GM21360 (cell line): Measurements from ENCODE around the gene FRMD4A.
"Not testable (repeated sequence)": the region's sequence is repeated elsewhere in the genome, so short reads cannot be mapped to it uniquely, and the experiment has no call there.

Source experiments
- ATAC-seq: cut with Tn5 transposase; IDR thresholded peaks from one replicate; pipeline ENCODE4 v1.9.1; 2021; ENCODE audit warnings: mild to moderate bottlenecking, moderate library complexity; ENCODE audit not compliant: unreplicated experiment

The FRMD4A gene

DNA sequence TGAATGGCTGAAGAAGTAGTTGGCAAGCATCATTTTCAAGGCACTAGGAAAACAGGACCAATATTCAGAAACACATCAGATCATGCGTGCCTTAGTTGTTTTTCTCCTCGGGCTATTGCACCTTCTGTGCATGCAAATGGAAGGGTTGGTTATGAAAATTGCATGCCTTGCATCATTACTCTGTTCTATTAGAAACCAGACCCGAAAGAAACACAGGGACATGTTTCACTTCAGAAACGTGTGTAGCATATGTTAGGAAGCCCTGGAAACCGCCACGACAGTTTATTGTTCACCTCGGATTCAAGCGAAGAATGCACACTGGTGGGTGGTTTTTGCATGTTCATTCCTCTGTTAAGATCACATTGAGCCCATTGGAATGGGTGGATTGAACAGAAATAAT, 214.7 kb downstream of the FRMD4A start:
- ATAC-seq, result no peak

DNA sequence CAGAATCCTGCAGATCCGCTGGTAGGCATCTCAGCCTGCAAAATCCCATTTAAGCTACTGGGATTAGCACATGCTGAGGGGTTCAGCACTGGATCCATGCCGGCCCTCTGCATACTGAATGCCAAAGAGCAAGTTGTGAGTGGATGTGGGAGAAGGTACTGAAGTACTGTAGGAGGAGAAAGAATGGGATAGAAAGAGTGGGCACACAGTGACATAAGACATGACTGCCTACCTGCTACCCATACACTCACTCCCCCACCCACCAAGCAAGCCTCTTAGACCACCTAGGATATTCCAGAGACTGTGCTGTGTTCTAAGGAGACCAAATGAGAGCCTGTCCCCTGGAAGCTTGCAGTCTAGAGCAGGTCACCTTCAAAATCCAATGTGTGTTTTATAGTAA, 215.9 kb downstream of the FRMD4A start:
- no peak for ATAC-seq

- no peak for ATAC-seq
Measured at GRCh38 chr10:14112056-14112455, 218.7 kb downstream of the FRMD4A start.

DNA sequence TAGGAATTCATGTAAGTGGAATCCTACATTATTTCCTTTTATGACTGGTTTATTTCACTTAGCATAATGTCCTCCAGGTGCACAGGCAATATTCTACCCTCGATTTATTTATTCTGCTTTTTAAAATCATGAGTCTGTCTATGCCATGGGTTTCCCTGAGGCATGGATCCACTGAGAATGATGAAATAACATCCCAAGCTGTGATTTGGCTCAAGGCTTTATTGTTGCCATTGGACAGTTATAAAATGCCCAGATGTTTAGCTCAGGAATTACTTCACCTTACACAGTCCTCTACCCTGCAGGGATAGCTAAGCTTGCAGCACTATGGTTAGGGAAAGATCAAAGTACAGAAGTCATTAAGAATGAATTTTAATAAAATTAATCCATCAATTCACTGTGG, 219.5 kb downstream of the FRMD4A start:
- ATAC-seq, result no peak

DNA sequence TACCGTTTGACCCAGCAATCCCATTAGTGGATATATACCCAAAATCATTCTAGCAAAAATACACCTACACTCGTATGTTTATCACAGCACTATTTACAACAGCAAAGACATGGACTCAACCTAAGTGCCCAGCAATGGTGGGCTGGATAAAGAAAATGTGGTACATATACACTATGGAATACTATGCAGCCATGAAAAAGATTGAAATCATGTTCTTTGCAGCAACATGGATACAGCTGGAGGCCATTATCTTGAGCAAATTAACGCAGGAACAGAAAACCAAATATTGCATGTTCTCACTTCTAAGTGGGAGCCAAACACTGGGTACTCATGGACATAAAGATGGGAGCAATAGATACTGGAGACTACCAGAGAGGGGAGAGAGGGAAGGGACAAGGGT, 223.9 kb downstream of the FRMD4A start:
- ATAC-seq, result no peak

GRCh38 chr10:14102056-14102455, 228.7 kb downstream of the FRMD4A start:
- no peak for ATAC-seq

DNA sequence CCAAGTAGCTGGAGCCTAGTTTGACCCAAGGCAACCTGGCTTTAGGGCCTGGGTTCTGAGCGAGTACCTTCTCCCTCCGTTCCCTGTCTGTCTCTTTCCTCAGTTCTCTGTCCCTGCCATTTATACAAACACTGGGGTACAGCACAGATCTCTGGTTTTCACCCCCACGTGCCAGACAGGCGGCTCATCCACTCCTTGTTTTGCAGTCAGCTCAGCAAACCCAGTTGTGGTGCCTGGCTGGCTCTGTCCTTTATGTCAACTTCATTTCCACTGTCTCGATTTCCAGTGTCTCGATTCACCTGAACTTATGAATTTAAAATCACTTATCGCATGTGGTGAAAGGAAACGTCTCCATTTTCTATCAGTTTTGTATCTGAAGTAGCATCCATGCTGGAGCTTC, 230.8 kb downstream of the FRMD4A start:
- ATAC-seq, result no peak

GRCh38 chr10:14093730-14094484, 236.8 kb downstream of the FRMD4A start:
- no peak for ATAC-seq

GRCh38 chr10:14092799-14093198, 237.9 kb downstream of the FRMD4A start:
- ATAC-seq, result no peak

GRCh38 chr10:14089556-14090292, 241.0 kb downstream of the FRMD4A start:
- no peak for ATAC-seq

DNA sequence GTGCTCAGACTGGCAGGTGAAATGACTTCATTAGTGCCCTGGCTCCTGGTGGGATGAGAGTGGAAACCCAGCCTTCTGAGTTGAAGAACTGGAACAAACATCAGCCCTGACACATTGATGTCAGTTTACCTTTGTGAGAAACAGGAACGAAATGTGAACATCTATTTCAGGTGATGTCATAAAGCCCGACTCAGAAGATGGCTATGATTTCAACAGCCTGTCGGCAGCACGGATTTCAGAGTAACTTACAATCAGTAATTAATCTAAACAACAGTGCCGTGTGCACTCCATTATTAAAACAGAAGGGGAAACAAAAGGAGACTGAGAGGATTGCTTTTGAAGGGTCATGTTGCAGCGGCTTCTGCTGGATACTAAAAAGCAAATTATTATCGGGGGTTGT, 243.2 kb downstream of the FRMD4A start:
- ATAC-seq, result no peak

GRCh38 chr10:14086596-14086995, 244.1 kb downstream of the FRMD4A start:
- no peak for ATAC-seq

- no peak for ATAC-seq
Measured at GRCh38 chr10:14084875-14085274, 245.8 kb downstream of the FRMD4A start.

- no peak for ATAC-seq
Measured at GRCh38 chr10:14080795-14081194, 249.9 kb downstream of the FRMD4A start.

DNA sequence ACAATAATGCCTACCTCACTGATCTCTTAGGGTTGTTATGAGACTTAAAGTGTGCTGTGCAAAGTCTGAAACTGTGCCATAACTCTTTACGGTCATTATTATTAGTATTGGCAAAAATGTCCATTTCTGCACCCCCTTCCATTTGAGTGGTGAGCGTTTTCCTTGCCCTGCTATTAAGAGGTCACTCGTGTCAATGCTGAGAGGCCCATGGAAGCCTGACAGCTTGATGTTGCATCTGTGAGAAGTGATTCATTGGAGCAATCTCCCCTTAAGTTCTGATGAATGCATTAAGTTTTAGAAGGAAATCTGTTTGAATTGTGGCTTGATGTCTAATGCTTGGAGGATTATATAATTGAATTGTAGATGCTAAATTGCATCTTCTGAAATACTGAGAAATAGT, 253.3 kb downstream of the FRMD4A start:
- ATAC-seq, result no peak

DNA sequence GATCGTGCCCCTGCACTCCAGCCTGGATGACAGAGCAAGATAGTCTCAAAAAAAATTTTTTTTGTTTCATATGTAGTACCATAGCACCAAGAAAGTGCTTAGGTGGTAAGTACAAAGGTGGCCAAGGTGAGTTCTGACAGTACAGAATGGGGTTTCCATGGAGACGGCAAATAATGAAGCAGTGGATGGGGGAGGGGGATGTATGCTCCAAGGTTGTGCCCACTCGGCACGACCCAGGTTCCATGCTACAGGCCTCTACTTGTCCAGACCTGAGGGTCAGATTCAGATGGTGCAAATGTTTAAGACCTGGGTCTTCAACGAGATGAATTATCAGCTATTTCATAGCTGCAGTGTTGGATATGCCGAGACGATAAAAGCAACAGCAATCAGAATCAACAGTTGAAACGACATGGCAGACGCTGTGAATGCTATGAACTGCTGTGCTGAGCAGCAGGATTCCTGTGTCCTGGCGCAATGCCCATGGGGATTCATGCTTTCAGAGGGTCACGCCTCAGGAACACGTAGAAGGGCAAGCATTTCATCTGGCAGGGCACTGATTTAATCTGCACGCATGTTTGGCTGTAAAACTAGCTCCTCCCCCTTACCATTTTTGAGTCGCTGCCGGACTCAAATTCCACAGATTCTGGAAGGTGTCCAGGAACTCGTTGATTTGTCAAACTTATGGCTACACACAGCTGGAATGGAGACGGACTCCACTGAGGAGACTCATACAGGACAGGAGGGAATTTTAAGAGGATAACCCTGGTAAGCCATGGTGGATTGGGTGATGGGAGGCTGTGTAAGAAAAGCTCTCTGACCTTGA, 256.5 kb downstream of the FRMD4A start:
- ATAC-seq, result no peak

- no peak for ATAC-seq
Measured at GRCh38 chr10:14072541-14072940, 258.2 kb downstream of the FRMD4A start.

DNA sequence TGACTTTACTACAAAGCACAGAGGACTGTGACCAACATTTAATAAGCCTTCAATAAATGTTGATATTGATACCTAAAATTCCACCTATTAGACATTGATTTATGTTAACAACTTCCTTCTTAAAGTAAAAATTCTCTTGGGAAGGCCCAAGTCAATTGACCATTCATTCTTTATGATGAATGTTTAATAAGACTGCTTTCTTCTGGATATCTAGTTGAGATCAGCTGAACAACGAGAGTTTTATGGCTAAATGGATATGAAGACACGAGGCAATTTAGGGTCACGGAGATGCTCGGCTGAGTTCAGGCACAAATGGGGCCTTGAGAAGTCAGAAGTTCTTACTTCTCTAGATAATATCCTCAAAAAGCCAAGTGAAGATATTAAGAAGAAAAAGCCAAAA, 258.8 kb downstream of the FRMD4A start:
- ATAC-seq, result no peak

DNA sequence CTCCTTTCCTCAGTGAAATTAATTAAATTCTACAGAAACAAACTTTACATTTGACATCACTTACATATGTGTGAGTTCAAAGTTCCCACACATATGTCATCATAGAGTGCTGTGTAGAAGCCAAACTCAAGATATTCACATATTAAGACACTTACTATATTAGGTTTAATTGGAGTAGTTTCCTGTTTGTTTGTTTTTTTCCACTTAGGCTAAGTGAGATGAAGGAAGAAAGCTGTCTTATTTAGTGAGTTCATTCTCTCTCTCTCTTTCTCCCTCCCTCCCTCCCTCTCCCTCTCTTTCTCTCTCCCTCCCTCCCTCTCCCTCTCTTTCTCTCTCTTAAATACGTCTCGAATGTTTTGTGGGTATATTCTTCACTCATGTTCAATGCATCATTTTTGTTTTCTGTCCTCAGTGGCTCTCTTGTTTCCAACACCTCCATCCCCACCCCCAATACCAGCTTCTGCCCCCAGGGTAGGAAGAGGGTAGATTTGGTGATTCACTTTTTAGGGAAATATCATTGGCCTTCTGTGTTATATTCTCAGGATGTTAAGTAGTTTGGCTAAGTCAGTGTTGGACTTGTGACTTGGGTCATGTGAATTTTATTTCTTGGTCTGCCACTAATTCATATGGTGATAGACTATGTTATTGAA, 262.0 kb downstream of the FRMD4A start:
- ATAC-seq, result no peak

DNA sequence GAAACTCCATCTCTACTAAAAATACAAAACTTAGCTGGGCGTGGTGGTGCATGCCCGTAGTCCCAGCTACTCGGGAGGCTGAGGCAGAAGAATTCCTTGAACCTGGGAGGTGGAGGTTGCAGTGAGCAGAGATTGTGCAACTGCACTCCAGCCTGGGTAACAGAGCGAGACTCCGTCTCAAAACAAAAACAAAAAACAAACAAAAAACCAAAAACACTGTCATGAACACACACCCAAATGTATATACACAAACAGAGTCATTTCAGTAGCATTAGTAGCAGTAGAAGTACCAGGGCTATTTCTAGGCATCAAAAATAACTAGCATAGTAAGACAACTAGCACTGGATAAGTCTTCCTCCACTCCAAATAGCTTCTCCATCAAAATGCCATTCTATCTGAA, 263.1 kb downstream of the FRMD4A start:
- not testable (repeated sequence) for ATAC-seq

DNA sequence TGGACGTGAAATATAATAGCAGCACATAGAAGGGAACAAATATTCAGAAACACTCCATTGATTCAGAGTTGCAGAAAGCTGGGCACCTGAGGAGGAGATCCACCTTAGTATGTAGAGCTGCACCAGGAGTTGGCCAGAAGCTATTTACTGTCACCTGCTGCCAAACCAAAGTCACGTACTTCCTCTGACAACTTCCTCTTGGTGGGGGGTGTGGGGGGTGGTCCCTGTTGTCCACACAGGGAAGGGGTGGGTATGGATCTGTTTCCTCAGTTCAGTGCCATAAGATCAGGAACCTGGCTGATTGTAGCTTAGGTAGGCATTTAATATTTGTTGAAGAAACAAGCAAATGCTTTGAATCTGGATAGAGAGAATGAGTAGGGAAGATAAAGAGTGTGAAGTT, 264.6 kb downstream of the FRMD4A start:
- no peak for ATAC-seq
